ENCODE data around the gene PRDX3.
"Not testable (repeated sequence)": the region's sequence is repeated elsewhere in the genome, so short reads cannot be mapped to it uniquely, and the experiment has no call there.

The PRDX3 gene

GRCh38 chr10:119165171-119166117 lies 13.2 kb downstream of the PRDX3 start, which contains the start of gene SFXN4:
TSS of gene SFXN4 (minus strand) at chr10:119165714. CDS start at chr10:119165647, 67 bp downstream.
- DNase-seq (ENCODE audit: low read depth) = peak; percentile 63

- no peak for DNase-seq (ENCODE audit: low read depth)
These were observed 16.0 kb downstream of the PRDX3 start for GRCh38 chr10:119162452-119163092.

GRCh38 chr10:119161680-119162451 lies 16.7 kb downstream of the PRDX3 start:
- no peak for DNase-seq (ENCODE audit: low read depth)

GRCh38 chr10:119159332-119159731 lies 19.3 kb downstream of the PRDX3 start:
- no peak for DNase-seq (ENCODE audit: low read depth)

- no peak for DNase-seq (ENCODE audit: low read depth)
These were observed 25.0 kb downstream of the PRDX3 start for GRCh38 chr10:119153661-119154060.

- DNase-seq (ENCODE audit: low read depth) = no peak
These were observed 25.6 kb downstream of the PRDX3 start for GRCh38 chr10:119153041-119153440.

GRCh38 chr10:119151601-119152000 lies 27.0 kb downstream of the PRDX3 start:
- not testable (repeated sequence) for DNase-seq (ENCODE audit: low read depth)

- no peak for DNase-seq (ENCODE audit: low read depth)
These were observed 28.9 kb downstream of the PRDX3 start for GRCh38 chr10:119149729-119150128.

GRCh38 chr10:119149157-119149556 lies 29.5 kb downstream of the PRDX3 start:
- DNase-seq (ENCODE audit: low read depth) = no peak

- DNase-seq (ENCODE audit: low read depth) = no peak
These were observed 35.0 kb downstream of the PRDX3 start for GRCh38 chr10:119143657-119144056.

GRCh38 chr10:119140603-119141245 lies 37.9 kb downstream of the PRDX3 start:
- DNase-seq (ENCODE audit: low read depth) = no peak

GRCh38 chr10:119139464-119140067 lies 39.0 kb downstream of the PRDX3 start:
- DNase-seq (ENCODE audit: low read depth) = peak; percentile 50

- no peak for DNase-seq (ENCODE audit: low read depth)
These were observed 40.0 kb downstream of the PRDX3 start for GRCh38 chr10:119138346-119139306.

- not testable (repeated sequence) for DNase-seq (ENCODE audit: low read depth)
These were observed 40.7 kb downstream of the PRDX3 start for GRCh38 chr10:119137878-119138277.

- no peak for DNase-seq (ENCODE audit: low read depth)
These were observed 42.5 kb downstream of the PRDX3 start for GRCh38 chr10:119136084-119136483.

- DNase-seq (ENCODE audit: low read depth) = no peak
These were observed 43.1 kb downstream of the PRDX3 start for GRCh38 chr10:119135513-119135881.

- DNase-seq (ENCODE audit: low read depth) = no peak
These were observed 44.7 kb downstream of the PRDX3 start for GRCh38 chr10:119133949-119134348.

- DNase-seq (ENCODE audit: low read depth) = no peak
These were observed 45.9 kb downstream of the PRDX3 start for GRCh38 chr10:119132521-119133345.

GRCh38 chr10:119131512-119132240 lies 46.9 kb downstream of the PRDX3 start:
- DNase-seq (ENCODE audit: low read depth) = peak; percentile 6

Measured in stimulated activated CD4-positive, alpha-beta T cell treated with anti-CD3 and anti-CD28 coated beads, Interleukin-2, amount 100 ng/mL, for 4 hours (primary cell).